WTC11 (cell line): ENCODE data around the gene SUDS3. TPM values are rescaled to one million over a fixed set of nuclear protein-coding genes. Genes with fewer than 3 reads are reported as not detected.

Source experiments
- ATAC-seq: fragments of 200-7000 bp; cut with Tn5 transposase; 2 replicates; pipeline ENCODE4 v1.10.0; 2021; ENCODE audit warnings: mild to moderate bottlenecking, moderate library complexity
- CTCF ChIA-PET: fragments of 300-600 bp; sonication (Branson Sonifier 250); formaldehyde crosslinking; loops from one replicate; lab custom pipeline; 2021; ENCODE audit warnings: antibody characterized with exemption; lab: Charles Lee
- POLR2A ChIA-PET: fragments of 350-600 bp; sonication (Branson Sonifier 250); formaldehyde crosslinking; loops from one replicate; lab custom pipeline; 2021; ENCODE audit warnings: antibody characterized with exemption; lab: Charles Lee
- DNase-seq: peaks from one replicate; pipeline ENCODE4 v3.0.0; 2021; ENCODE audit warnings: low spot score
- H3K27ac Mint-ChIP-seq: 2 replicates; pipeline ENCODE4 v1.8.0; 2021; ENCODE audit warnings: mixed read lengths
- H3K27me3 Mint-ChIP-seq: 2 replicates; pipeline ENCODE4 v1.8.0; 2021; ENCODE audit warnings: low read depth, mild to moderate bottlenecking, moderate library complexity, mixed read lengths
- H3K36me3 Mint-ChIP-seq: 2 replicates; pipeline ENCODE4 v1.8.0; 2021; ENCODE audit warnings: mixed read lengths
- H3K4me1 Mint-ChIP-seq: 2 replicates; pipeline ENCODE4 v1.8.0; 2022; ENCODE audit warnings: mixed read lengths
- H3K4me3 Mint-ChIP-seq: 2 replicates; pipeline ENCODE4 v1.8.0; 2021; ENCODE audit warnings: mild to moderate bottlenecking, moderate library complexity, mixed read lengths
- H3K9me3 Mint-ChIP-seq: 2 replicates; pipeline ENCODE4 v1.8.0; 2021; ENCODE audit warnings: mixed read lengths
- CBFB ChIP-seq: sonication (generic); formaldehyde crosslinking; IDR thresholded peaks from 2 replicates; pipeline ENCODE4 v1.8.1; 2022; ENCODE audit warnings: mild to moderate bottlenecking, low read depth, missing genetic modification reagents
- ETV6 ChIP-seq: sonication (generic); formaldehyde crosslinking; IDR thresholded peaks from 2 replicates; pipeline ENCODE4 v1.8.1; 2022; ENCODE audit warnings: mild to moderate bottlenecking, missing genetic modification reagents
- FOXK1 ChIP-seq: sonication (generic); formaldehyde crosslinking; IDR thresholded peaks from 2 replicates; pipeline ENCODE4 v1.8.0; 2022; ENCODE audit warnings: mild to moderate bottlenecking, moderate library complexity, missing genetic modification reagents
- GTF2I ChIP-seq: fragments of 250-450 bp; sonication (Bioruptor Pico); conservative IDR thresholded peaks from 2 replicates; pipeline ENCODE4 v1.4.0; 2021; ENCODE audit warnings: mild to moderate bottlenecking
- NR1H2 ChIP-seq: sonication (generic); formaldehyde crosslinking; IDR thresholded peaks from 2 replicates; pipeline ENCODE4 v1.9.0; 2021; ENCODE audit warnings: mild to moderate bottlenecking, moderate library complexity, missing genetic modification reagents
- NR2C2 ChIP-seq: sonication (generic); formaldehyde crosslinking; IDR thresholded peaks from 2 replicates; pipeline ENCODE4 v1.8.0; 2022; ENCODE audit warnings: mild to moderate bottlenecking, missing genetic modification reagents
- SMAD3 ChIP-seq: sonication (generic); formaldehyde crosslinking; IDR thresholded peaks from 2 replicates; pipeline ENCODE4 v1.8.0; 2022; ENCODE audit warnings: missing genetic modification reagents, mild to moderate bottlenecking, borderline replicate concordance
- SOX15 ChIP-seq: fragments of 250-450 bp; sonication (Bioruptor Pico); IDR thresholded peaks from 2 replicates; pipeline ENCODE4 v1.9.0; 2021; ENCODE audit warnings: mild to moderate bottlenecking
- TEAD1 ChIP-seq: sonication (generic); formaldehyde crosslinking; IDR thresholded peaks from 2 replicates; pipeline ENCODE4 v1.8.0; 2022; ENCODE audit warnings: mild to moderate bottlenecking, missing genetic modification reagents
- total RNA-seq: library from RNA; stranded (reverse); gene quantifications from 3 replicates; pipeline ENCODE4 v1.2.3, GENCODE V29; 2021
- TF ChIP-seq, protein P1 (sequence below): sonication (generic); formaldehyde crosslinking; IDR thresholded peaks from 2 replicates; pipeline ENCODE4 v1.8.1; 2022; ENCODE audit warnings: low read depth, mild to moderate bottlenecking, moderate library complexity, missing genetic modification reagents, borderline replicate concordance
- TF ChIP-seq, protein P2 (sequence below): sonication (generic); formaldehyde crosslinking; IDR thresholded peaks from 2 replicates; pipeline ENCODE4 v1.8.0; 2022; ENCODE audit warnings: mild to moderate bottlenecking, missing genetic modification reagents
- TF ChIP-seq, protein P3 (sequence below): fragments of 250-450 bp; sonication (Bioruptor Pico); conservative IDR thresholded peaks from 2 replicates; pipeline ENCODE4 v1.9.0; 2021; ENCODE audit warnings: mild to moderate bottlenecking
- TF ChIP-seq, protein P4 (sequence below): sonication (generic); formaldehyde crosslinking; IDR thresholded peaks from 2 replicates; pipeline ENCODE4 v1.8.0; 2022; ENCODE audit warnings: mild to moderate bottlenecking, missing genetic modification reagents
- TF ChIP-seq, protein P5 (sequence below): sonication (generic); formaldehyde crosslinking; IDR thresholded peaks from 2 replicates; pipeline ENCODE4 v1.8.1; 2022; ENCODE audit warnings: mild to moderate bottlenecking, missing genetic modification reagents, moderate library complexity, borderline replicate concordance
- TF ChIP-seq, protein P6 (sequence below): sonication (generic); formaldehyde crosslinking; conservative IDR thresholded peaks from 2 replicates; pipeline ENCODE4 v1.8.1; 2023; ENCODE audit warnings: mild to moderate bottlenecking, low read depth, missing genetic modification reagents, moderate library complexity
- TF ChIP-seq, protein P7 (sequence below): fragments of 250-450 bp; sonication (Bioruptor Pico); IDR thresholded peaks from 2 replicates; pipeline ENCODE4 v1.9.0; 2021; ENCODE audit warnings: moderate library complexity, mild to moderate bottlenecking, inconsistent platforms, borderline replicate concordance

SUDS3 gene
- total RNA-seq, 1 experiment from 2014 or later = 63.9 TPM

DNA sequence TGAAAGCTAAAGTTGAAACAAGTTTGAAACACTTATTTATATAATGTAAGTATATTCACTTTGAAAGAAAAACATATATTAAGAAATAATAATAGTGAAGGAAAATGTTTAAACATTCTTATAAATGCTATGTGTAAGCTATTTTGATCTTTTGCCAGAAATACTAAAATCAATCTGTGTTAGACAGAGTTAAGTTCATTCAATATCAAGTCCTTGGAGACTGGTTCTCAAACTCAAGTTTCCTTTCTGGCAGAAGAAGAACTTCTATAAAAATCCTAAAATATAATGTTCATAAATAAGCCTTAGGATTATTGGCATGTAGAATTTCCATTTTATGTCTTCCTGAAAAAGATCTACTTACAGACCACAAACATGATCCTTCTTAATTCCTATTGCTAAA lies 49.0 kb upstream of the SUDS3 start:
- POLR2A ChIA-PET = no interaction called here
- Mint-ChIP-seq H3K4me3 (no peak overlapping the region), H3K9me3 (no peaks in the 10 kb centered on the region), H3K36me3 (no peaks in the 10 kb centered on the region), H3K27me3 (no peaks in the 10 kb centered on the region), H3K27ac (no peak overlapping the region), H3K4me1 (peaks cover 6% of the 10 kb centered on the region)
- DNase-seq (no peak), ATAC-seq (no peak)
- CTCF ChIA-PET = no interaction called here
- TF ChIP-seq, protein P1, sequence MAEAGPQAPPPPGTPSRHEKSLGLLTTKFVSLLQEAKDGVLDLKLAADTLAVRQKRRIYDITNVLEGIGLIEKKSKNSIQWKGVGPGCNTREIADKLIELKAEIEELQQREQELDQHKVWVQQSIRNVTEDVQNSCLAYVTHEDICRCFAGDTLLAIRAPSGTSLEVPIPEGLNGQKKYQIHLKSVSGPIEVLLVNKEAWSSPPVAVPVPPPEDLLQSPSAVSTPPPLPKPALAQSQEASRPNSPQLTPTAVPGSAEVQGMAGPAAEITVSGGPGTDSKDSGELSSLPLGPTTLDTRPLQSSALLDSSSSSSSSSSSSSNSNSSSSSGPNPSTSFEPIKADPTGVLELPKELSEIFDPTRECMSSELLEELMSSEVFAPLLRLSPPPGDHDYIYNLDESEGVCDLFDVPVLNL (CRISPR knock-in tag) = no peak
- TF ChIP-seq FOXK1 (no peak), SMAD3 (CRISPR knock-in tag) (no peak), NR1H2 (no peak), SOX15 (CRISPR knock-in tag) (no peak), GTF2I (CRISPR knock-in tag) (no peak), ETV6 (CRISPR knock-in tag) (no peak), NR2C2 (CRISPR knock-in tag) (no peak), CBFB (CRISPR knock-in tag) (no peak), TEAD1 (CRISPR knock-in tag) (no peak)
- TF ChIP-seq, protein P2, sequence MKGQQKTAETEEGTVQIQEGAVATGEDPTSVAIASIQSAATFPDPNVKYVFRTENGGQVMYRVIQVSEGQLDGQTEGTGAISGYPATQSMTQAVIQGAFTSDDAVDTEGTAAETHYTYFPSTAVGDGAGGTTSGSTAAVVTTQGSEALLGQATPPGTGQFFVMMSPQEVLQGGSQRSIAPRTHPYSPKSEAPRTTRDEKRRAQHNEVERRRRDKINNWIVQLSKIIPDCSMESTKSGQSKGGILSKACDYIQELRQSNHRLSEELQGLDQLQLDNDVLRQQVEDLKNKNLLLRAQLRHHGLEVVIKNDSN = no peak
- TF ChIP-seq, protein P3, sequence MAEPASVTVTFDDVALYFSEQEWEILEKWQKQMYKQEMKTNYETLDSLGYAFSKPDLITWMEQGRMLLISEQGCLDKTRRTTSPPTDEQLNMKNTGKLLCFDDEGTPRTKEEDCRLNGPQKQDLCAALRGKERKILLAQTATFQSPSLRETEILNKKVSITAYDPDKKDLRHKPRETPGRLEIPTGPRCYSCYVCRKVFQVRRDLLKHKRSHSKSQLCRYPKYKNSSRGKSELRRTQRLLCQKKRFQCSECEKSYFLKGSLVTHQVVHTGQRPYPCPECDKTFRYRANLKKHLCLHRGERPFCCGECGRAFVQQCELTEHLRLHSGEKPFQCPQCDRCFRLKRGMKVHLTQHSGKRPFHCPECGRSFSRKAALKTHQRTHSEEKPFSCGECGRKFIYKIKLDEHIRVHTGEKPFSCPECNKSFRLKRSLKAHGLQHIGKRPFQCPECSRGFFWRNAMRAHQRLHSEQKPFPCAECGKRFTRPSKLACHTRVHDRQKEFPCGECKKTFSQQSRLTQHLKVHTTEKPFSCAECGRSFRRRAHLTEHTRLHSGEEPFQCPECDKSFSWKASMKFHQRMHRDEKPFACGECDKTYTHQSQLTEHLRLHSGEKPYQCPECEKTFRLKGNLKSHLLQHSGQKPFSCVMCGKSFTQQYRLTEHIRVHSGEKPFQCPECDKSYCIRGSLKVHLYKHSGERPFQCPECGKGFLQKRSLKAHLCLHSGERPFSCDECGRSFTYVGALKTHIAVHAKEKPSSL (CRISPR knock-in tag) = no peak
- TF ChIP-seq, protein P4, sequence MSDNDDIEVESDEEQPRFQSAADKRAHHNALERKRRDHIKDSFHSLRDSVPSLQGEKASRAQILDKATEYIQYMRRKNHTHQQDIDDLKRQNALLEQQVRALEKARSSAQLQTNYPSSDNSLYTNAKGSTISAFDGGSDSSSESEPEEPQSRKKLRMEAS (CRISPR knock-in tag) = no peak
- TF ChIP-seq, protein P5, sequence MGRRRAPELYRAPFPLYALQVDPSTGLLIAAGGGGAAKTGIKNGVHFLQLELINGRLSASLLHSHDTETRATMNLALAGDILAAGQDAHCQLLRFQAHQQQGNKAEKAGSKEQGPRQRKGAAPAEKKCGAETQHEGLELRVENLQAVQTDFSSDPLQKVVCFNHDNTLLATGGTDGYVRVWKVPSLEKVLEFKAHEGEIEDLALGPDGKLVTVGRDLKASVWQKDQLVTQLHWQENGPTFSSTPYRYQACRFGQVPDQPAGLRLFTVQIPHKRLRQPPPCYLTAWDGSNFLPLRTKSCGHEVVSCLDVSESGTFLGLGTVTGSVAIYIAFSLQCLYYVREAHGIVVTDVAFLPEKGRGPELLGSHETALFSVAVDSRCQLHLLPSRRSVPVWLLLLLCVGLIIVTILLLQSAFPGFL (CRISPR knock-in tag) = no peak
- TF ChIP-seq, protein P6, sequence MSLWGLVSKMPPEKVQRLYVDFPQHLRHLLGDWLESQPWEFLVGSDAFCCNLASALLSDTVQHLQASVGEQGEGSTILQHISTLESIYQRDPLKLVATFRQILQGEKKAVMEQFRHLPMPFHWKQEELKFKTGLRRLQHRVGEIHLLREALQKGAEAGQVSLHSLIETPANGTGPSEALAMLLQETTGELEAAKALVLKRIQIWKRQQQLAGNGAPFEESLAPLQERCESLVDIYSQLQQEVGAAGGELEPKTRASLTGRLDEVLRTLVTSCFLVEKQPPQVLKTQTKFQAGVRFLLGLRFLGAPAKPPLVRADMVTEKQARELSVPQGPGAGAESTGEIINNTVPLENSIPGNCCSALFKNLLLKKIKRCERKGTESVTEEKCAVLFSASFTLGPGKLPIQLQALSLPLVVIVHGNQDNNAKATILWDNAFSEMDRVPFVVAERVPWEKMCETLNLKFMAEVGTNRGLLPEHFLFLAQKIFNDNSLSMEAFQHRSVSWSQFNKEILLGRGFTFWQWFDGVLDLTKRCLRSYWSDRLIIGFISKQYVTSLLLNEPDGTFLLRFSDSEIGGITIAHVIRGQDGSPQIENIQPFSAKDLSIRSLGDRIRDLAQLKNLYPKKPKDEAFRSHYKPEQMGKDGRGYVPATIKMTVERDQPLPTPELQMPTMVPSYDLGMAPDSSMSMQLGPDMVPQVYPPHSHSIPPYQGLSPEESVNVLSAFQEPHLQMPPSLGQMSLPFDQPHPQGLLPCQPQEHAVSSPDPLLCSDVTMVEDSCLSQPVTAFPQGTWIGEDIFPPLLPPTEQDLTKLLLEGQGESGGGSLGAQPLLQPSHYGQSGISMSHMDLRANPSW (CRISPR knock-in tag) = no peak
- TF ChIP-seq, protein P7, sequence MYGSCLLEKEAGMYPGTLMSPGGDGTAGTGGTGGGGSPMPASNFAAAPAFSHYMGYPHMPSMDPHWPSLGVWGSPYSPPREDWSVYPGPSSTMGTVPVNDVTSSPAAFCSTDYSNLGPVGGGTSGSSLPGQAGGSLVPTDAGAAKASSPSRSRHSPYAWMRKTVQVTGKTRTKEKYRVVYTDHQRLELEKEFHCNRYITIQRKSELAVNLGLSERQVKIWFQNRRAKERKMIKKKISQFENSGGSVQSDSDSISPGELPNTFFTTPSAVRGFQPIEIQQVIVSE (CRISPR knock-in tag) = no peak
